ENCODE data around the gene SYT2. TPM values are rescaled to one million over a fixed set of nuclear protein-coding genes. Genes with fewer than 3 reads are reported as not detected.
"Not testable (repeated sequence)": the region's sequence is repeated elsewhere in the genome, so short reads cannot be mapped to it uniquely, and the experiment has no call there.

Gene SYT2
- total RNA-seq, 2 donors from 2014 or later: under 0.01 TPM; not detected in 1

DNA sequence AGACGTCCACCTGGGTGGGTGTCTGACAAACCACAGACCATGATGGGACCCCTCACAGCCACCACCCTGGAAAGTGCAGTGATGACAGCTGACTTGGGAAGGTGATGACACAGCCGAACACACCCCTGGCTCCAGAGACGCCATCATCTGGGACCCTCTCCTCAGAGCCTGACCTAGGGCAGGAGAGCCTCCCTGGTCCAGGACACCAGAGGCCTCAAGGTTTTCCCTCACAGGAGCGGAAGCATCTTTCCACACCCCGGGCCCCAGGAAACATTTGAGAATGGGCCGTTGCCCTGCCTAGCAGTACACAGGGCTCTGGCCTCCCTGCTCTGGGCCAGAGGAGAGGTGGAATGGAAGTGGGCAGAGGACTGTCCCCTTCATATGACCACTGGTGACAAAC, 79.7 kb downstream of the SYT2 start:
- TF ChIP-seq, protein P1, sequence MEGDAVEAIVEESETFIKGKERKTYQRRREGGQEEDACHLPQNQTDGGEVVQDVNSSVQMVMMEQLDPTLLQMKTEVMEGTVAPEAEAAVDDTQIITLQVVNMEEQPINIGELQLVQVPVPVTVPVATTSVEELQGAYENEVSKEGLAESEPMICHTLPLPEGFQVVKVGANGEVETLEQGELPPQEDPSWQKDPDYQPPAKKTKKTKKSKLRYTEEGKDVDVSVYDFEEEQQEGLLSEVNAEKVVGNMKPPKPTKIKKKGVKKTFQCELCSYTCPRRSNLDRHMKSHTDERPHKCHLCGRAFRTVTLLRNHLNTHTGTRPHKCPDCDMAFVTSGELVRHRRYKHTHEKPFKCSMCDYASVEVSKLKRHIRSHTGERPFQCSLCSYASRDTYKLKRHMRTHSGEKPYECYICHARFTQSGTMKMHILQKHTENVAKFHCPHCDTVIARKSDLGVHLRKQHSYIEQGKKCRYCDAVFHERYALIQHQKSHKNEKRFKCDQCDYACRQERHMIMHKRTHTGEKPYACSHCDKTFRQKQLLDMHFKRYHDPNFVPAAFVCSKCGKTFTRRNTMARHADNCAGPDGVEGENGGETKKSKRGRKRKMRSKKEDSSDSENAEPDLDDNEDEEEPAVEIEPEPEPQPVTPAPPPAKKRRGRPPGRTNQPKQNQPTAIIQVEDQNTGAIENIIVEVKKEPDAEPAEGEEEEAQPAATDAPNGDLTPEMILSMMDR (IDR thresholded peaks at IDR 0.05): no peak
- no peak for DNase-seq (ENCODE audit: low spot score)
- ATAC-seq (ENCODE audit: insufficient number of reproducible peaks, low FRiP score, low read depth): no peak

DNA sequence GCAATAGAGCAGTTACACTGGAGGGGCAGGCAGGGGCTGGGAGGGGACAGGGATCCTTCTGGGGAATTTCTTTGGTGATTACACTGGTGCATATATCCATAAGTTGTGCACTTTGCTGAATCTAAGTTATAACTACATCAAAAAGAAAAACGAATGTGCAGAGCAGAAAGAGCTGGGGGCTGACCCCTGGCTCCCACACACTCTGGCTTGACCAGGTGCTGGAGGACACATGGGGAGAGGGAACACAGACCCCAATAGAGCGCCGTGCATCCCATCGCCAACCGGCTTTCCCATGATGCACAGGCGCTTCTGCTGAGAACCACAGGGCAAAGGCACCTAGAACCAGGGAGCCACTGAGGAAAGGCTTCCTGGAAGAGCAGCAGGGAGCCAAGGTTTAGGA, 80.2 kb downstream of the SYT2 start:
- not testable (repeated sequence) for H3K9me3 ChIP-seq; H3K4me3 ChIP-seq; H3K36me3 ChIP-seq; ATAC-seq (ENCODE audit: insufficient number of reproducible peaks, low FRiP score, low read depth); DNase-seq (ENCODE audit: low spot score); H3K27me3 ChIP-seq (replicated peaks; ENCODE audit: insufficient read depth); H3K4me1 ChIP-seq (ENCODE audit: control insufficient read depth in 1 of 2, low read depth in 2 of 2); H3K27ac ChIP-seq

More for the DNA sequence above, 79.7 kb downstream of the SYT2 start:
- Histone ChIP-seq H3K9me3 (no peaks in the 10 kb centered on the region), H3K27me3 (replicated peaks; ENCODE audit: insufficient read depth) (no peaks in the 10 kb centered on the region), H3K36me3 (no peaks in the 10 kb centered on the region), H3K4me3 (no peak overlapping the region), H3K4me1 (ENCODE audit: control insufficient read depth in 1 of 2, low read depth in 2 of 2) (peaks cover 0 to 4% of the 10 kb centered on the region in 2 donors), H3K27ac (no peak overlapping the region)

DNA sequence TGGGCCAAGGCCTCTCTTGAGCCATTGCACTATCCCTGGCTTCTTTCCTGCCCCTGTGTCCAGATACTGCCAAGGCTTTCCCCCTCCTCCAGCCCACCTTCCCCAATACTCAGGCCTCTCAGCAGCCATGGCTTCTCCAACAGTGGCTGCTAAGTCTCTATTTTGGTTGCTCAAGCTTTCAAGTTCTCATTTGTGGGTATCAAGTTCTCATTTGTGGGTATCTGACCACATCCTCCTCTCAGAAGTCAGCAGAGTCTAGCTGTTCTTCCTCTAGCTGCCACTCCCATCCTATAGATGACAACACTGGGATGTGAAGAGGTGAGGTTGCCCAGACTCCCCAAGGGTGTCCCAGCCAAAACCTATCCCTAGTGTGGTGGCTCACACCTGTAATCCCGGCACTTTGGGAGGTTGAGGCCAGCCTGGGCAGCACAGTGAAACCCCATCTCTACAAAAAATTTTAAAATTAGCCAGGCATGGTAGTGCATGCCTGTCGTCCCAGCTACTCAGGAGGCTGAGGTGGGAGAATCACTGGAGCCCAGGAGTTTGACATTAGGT, 80.9 kb downstream of the SYT2 start:
- H3K4me1 ChIP-seq (ENCODE audit: control insufficient read depth in 1 of 2, low read depth in 2 of 2): not testable (repeated sequence)

DNA sequence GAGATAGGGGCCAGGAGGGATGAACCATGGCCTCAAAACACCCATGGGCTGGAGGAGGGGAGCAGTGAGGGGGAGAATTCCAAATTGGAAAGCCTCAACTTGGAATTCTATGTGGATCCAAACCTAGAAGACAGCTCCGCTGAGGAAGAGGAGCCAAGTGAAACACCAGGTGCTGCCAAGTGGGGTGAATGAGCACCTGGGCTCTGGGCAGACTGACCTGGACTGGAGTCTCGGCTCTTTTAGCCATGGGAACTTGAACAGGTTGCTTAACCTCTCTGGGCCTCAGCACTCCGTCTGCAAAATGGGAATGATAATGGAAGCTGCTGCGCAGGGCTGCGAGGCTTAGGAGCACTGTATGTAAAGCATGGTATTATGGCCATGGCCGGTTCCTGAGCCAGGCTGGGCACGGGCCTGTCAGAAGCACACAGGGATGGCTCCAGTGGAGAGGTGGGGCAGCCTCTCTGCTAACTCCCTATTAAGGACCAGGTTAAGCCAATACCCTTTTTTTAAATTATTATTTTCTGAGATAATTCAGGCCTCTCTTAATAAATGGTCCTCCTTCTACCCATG, 81.5 kb downstream of the SYT2 start:
- no peaks in the 10 kb centered on the region for H3K9me3 ChIP-seq
- H3K27ac ChIP-seq: no peak overlapping the region
- TF ChIP-seq, protein P1 (IDR thresholded peaks at IDR 0.05): no peak
- no peaks in the 10 kb centered on the region for H3K36me3 ChIP-seq
- DNase-seq (ENCODE audit: low spot score): no peak
- no peak for ATAC-seq (ENCODE audit: insufficient number of reproducible peaks, low FRiP score, low read depth)
- H3K27me3 ChIP-seq (replicated peaks; ENCODE audit: insufficient read depth): no peaks in the 10 kb centered on the region
- H3K4me3 ChIP-seq: no peak overlapping the region
- peaks cover 4 to 16% of the 10 kb centered on the region in 2 donors for H3K4me1 ChIP-seq (ENCODE audit: control insufficient read depth in 1 of 2, low read depth in 2 of 2)

More for the DNA sequence above, 80.9 kb downstream of the SYT2 start:
- not testable (repeated sequence) for H3K27ac ChIP-seq; DNase-seq (ENCODE audit: low spot score); H3K9me3 ChIP-seq; H3K4me3 ChIP-seq; H3K27me3 ChIP-seq (replicated peaks; ENCODE audit: insufficient read depth); ATAC-seq (ENCODE audit: insufficient number of reproducible peaks, low FRiP score, low read depth); H3K36me3 ChIP-seq

DNA sequence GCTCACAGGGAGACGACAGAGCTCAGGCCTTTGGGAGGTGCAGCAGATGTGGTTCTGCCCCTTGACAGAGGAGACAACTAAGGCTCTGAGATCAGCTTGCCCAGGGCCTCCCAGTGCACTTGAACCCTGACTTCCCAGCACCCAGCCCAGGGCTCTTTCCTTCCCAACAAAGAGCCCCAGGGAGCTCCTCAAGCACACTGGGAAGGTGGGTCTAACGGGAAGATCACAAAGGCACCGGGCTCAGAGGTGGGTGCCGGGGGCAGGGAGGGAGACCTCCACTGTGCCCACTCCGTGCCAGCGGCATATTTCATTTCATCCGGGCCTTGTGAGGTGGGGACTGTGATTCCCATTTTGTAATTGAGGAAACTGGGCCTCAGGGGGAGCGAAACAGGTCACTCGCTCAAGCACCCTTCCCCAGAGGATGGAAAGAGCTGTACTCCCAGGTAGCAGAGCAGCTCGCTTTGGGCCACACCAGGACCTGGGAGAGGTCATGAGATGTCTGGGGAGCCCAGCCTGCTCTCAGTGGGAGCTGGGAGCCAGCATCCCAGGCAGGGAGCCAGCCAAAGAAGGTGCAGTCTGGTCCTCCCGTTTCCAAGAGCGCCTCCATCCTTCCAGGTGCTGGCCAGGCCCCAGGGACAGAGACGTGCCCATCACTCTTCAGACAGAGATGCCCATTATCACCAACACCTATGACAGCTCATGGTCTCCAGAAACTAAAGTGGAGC, 82.3 kb downstream of the SYT2 start:
- no peak overlapping the region for H3K27ac ChIP-seq
- no peaks in the 10 kb centered on the region for H3K36me3 ChIP-seq
- TF ChIP-seq, protein P1 (IDR thresholded peaks at IDR 0.05): no peak
- H3K4me1 ChIP-seq (ENCODE audit: control insufficient read depth in 1 of 2, low read depth in 2 of 2): peaks cover 7 to 23% of the 10 kb centered on the region in 2 donors
- no peaks in the 10 kb centered on the region for H3K9me3 ChIP-seq
- H3K27me3 ChIP-seq (replicated peaks; ENCODE audit: insufficient read depth): no peaks in the 10 kb centered on the region
- H3K4me3 ChIP-seq: no peak overlapping the region
- DNase-seq (ENCODE audit: low spot score) (no peak), ATAC-seq (ENCODE audit: insufficient number of reproducible peaks, low FRiP score, low read depth) (no peak)

DNA sequence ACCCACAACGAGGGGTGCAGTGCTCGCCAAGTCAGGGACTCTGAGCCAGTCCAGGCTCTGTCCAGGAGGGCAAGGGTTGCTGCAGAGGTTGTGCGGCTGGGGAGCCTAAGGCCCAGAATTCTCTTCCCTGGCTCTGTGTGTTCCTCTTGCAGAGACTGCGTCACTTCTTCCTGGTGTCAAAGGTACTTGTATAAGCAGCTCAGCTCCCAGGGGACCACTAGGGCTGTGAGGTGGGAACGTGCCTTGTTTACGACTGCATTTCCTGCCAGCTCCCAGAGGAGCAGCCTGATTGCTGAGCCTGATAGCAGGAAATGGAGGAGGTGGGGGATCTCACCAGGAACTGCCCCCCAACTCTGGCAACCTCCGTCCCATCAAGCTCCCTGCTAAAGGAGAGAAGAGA, 83.2 kb downstream of the SYT2 start:
- H3K27me3 ChIP-seq (replicated peaks; ENCODE audit: insufficient read depth); H3K9me3 ChIP-seq; H3K27ac ChIP-seq; ATAC-seq (ENCODE audit: insufficient number of reproducible peaks, low FRiP score, low read depth); H3K36me3 ChIP-seq; H3K4me3 ChIP-seq; DNase-seq (ENCODE audit: low spot score): not testable (repeated sequence)
- peaks cover 7 to 31% of the 10 kb centered on the region in 2 donors for H3K4me1 ChIP-seq (ENCODE audit: control insufficient read depth in 1 of 2, low read depth in 2 of 2)

Data from thoracic aorta (tissue), 2 donors.